CD4-positive, alpha-beta T cell treated with Interleukin-15 for 1 hour (primary cell): ENCODE results near the gene CHRNB2.

ENCODE experiments used
- DNase-seq: peaks from one replicate; pipeline ENCODE4 v3.0.0-alpha.2; 2020

CHRNB2 gene

GRCh38 chr1:154553056-154554030 lies 14.2 kb upstream of the CHRNB2 start:
- no peak for DNase-seq

GRCh38 chr1:154556422-154556821 lies 11.2 kb upstream of the CHRNB2 start:
- no peak for DNase-seq

- DNase-seq = no peak
These were observed 10.2 kb upstream of the CHRNB2 start for GRCh38 chr1:154557248-154557938.

- DNase-seq = peak; percentile 27
These were observed 9.4 kb upstream of the CHRNB2 start, which contains the start of gene UBE2Q1 for GRCh38 chr1:154557939-154558719. UBE2Q1 (minus strand) TSS chr1:154558662; CDS start chr1:154558553, 109 bp downstream.

GRCh38 chr1:154558720-154559465 lies 8.7 kb upstream of the CHRNB2 start:
- peak; percentile 100 for DNase-seq

GRCh38 chr1:154559466-154560044 lies 8.0 kb upstream of the CHRNB2 start:
- peak; percentile 83 for DNase-seq

- no peak for DNase-seq
These were observed 1.7 kb upstream of the CHRNB2 start for GRCh38 chr1:154565876-154566275.

- no peak for DNase-seq
These were observed 708 bp downstream of the CHRNB2 start for GRCh38 chr1:154568157-154568815.

- no peak for DNase-seq
These were observed 3.8 kb downstream of the CHRNB2 start for GRCh38 chr1:154571244-154571963.

- no peak for DNase-seq
These were observed 4.3 kb downstream of the CHRNB2 start for GRCh38 chr1:154571964-154572288.

- no peak for DNase-seq
These were observed 5.0 kb downstream of the CHRNB2 start for GRCh38 chr1:154572468-154573167.

GRCh38 chr1:154573168-154573510 lies 5.6 kb downstream of the CHRNB2 start:
- DNase-seq = no peak

- DNase-seq = no peak
These were observed 7.1 kb downstream of the CHRNB2 start for GRCh38 chr1:154574716-154575115.

- no peak for DNase-seq
These were observed 7.8 kb downstream of the CHRNB2 start for GRCh38 chr1:154575147-154575927.

GRCh38 chr1:154575951-154576566 lies 8.5 kb downstream of the CHRNB2 start:
- no peak for DNase-seq

- DNase-seq = no peak
These were observed 9.9 kb downstream of the CHRNB2 start for GRCh38 chr1:154577346-154578057.

- no peak for DNase-seq
These were observed 10.5 kb downstream of the CHRNB2 start for GRCh38 chr1:154578058-154578418.

GRCh38 chr1:154579374-154579773 lies 11.8 kb downstream of the CHRNB2 start:
- DNase-seq = no peak
